ENCODE results near the gene NUDT5.
"Not testable (repeated sequence)": the region's sequence is repeated elsewhere in the genome, so short reads cannot be mapped to it uniquely, and the experiment has no call there.

NUDT5 gene

GRCh38 chr10:12195603-12196506, at the start of gene NUDT5, which contains the start of gene CDC123:
Gene NUDT5 (minus strand): TSS chr10:12195891. CDS start chr10:12186291, 9,600 bp downstream.
Gene CDC123 (plus strand): TSS chr10:12196188. CDS start chr10:12196246, 58 bp downstream.
- peak; percentile 91 for DNase-seq (ENCODE audit: low spot score)

GRCh38 chr10:12243864-12244620, 48.4 kb upstream of the NUDT5 start:
- DNase-seq (ENCODE audit: low spot score): no peak

GRCh38 chr10:12241810-12242529, 46.3 kb upstream of the NUDT5 start:
- no peak for DNase-seq (ENCODE audit: low spot score)

- no peak for DNase-seq (ENCODE audit: low spot score)
These were observed 43.1 kb upstream of the NUDT5 start for GRCh38 chr10:12238821-12239220.

GRCh38 chr10:12237265-12238220, 41.9 kb upstream of the NUDT5 start:
- DNase-seq (ENCODE audit: low spot score): no peak

GRCh38 chr10:12235796-12236195, 40.1 kb upstream of the NUDT5 start:
- no peak for DNase-seq (ENCODE audit: low spot score)

- DNase-seq (ENCODE audit: low spot score): no peak
These were observed 39.5 kb upstream of the NUDT5 start for GRCh38 chr10:12235116-12235694.

GRCh38 chr10:12234687-12235086, 39.0 kb upstream of the NUDT5 start:
- DNase-seq (ENCODE audit: low spot score): not testable (repeated sequence)

- DNase-seq (ENCODE audit: low spot score): no peak
These were observed 33.2 kb upstream of the NUDT5 start for GRCh38 chr10:12228851-12229250.

- not testable (repeated sequence) for DNase-seq (ENCODE audit: low spot score)
These were observed 30.7 kb upstream of the NUDT5 start for GRCh38 chr10:12226438-12226837.

- no peak for DNase-seq (ENCODE audit: low spot score)
These were observed 29.8 kb upstream of the NUDT5 start for GRCh38 chr10:12225444-12225843.

- DNase-seq (ENCODE audit: low spot score): no peak
These were observed 25.9 kb upstream of the NUDT5 start for GRCh38 chr10:12221323-12222298.

GRCh38 chr10:12218991-12219390, 23.3 kb upstream of the NUDT5 start:
- no peak for DNase-seq (ENCODE audit: low spot score)

GRCh38 chr10:12214763-12215218, 19.1 kb upstream of the NUDT5 start:
- no peak for DNase-seq (ENCODE audit: low spot score)

GRCh38 chr10:12214093-12214492, 18.4 kb upstream of the NUDT5 start:
- no peak for DNase-seq (ENCODE audit: low spot score)

- DNase-seq (ENCODE audit: low spot score): no peak
These were observed 17.9 kb upstream of the NUDT5 start for GRCh38 chr10:12213621-12214020.

- DNase-seq (ENCODE audit: low spot score): no peak
These were observed 16.8 kb upstream of the NUDT5 start for GRCh38 chr10:12212454-12212853.

GRCh38 chr10:12208460-12208859, 12.8 kb upstream of the NUDT5 start:
- no peak for DNase-seq (ENCODE audit: low spot score)

GRCh38 chr10:12207114-12207513, 11.4 kb upstream of the NUDT5 start:
- no peak for DNase-seq (ENCODE audit: low spot score)

Data from ecto neural progenitor cell (in vitro differentiated cells).